ENCODE results near the gene ENOX1.

GRCh38 chr13:43664700-43665191 lies 122.0 kb downstream of the ENOX1 start:
- TF ChIP-seq SIN3A (IDR thresholded peaks at IDR 0.05; ENCODE audit: borderline replicate concordance, insufficient read depth, low read length): no peak
- TF ChIP-seq POLR2AphosphoS5 (IDR thresholded peaks at IDR 0.05; ENCODE audit: low read depth, low read length): no peak

All from PFSK-1 (cell line).